ENCODE measurements around the gene OXCT1. TPM values are rescaled to one million over a fixed set of nuclear protein-coding genes. Genes with fewer than 3 reads are reported as not detected.

OXCT1 gene
- total and polyA plus RNA-seq, 2 of the 4 experiments (the other 2 are of a cell fraction): 14.2 to 16.3 TPM

GRCh38 chr5:41683181-41683580, 187.0 kb downstream of the OXCT1 start:
- no peak for ATAC-seq (ENCODE audit: low read depth)
- no peaks in the 10 kb centered on the region for H4K20me1 ChIP-seq (ENCODE audit: insufficient read depth, low read length)
- intact Hi-C loops (cut with micrococcal nuclease): no loop called here
- H3K4me3 ChIP-seq (ENCODE audit: insufficient read depth, low read depth, low read length): no peak overlapping the region
- no peaks in the 10 kb centered on the region for H3K9me3 ChIP-seq (ENCODE audit: control insufficient read depth, insufficient read depth, low read length)
- H2BK120ac ChIP-seq (ENCODE audit: low read depth, low read length): no peak overlapping the region
- no peak overlapping the region for H3K9ac ChIP-seq (ENCODE audit: low read depth, low read length)
- H3K27me3 ChIP-seq (ENCODE audit: control insufficient read depth, insufficient read depth, low read length): no peaks in the 10 kb centered on the region; the same call in none of the 2 replicates
- 50% methylated on average over 2 of the region's 3 CpGs; no CpG with 5 or more reads in 1 of the 2 experiments for WGBS, 2 experiments (ENCODE audit: extremely low coverage in 2 of 2, insufficient read length in 1 of 2)
- no peak overlapping the region for H3K56ac ChIP-seq (ENCODE audit: extremely low read depth, insufficient read depth, low read length)
- ChIA-PET CTCF (no interaction called here), POLR2A (ENCODE audit: unreplicated experiment) (no interaction called here)
- no peak overlapping the region for H2AK9ac ChIP-seq (replicated peaks; ENCODE audit: low read depth, low read length, poor library complexity)
- H3K9me1 ChIP-seq (ENCODE audit: insufficient read depth, low read length): no peaks in the 10 kb centered on the region
- H2AFZ ChIP-seq (replicated peaks; ENCODE audit: low read length, poor library complexity): no peak overlapping the region
- H3K4ac ChIP-seq (ENCODE audit: low read depth, low read length): no peak overlapping the region
- H2BK5ac ChIP-seq (ENCODE audit: low read depth, low read length, poor library complexity, severe bottlenecking): no peak overlapping the region
- no peak overlapping the region for H4K5ac ChIP-seq (ENCODE audit: low read depth, low read length)
- H3K14ac ChIP-seq (replicated peaks; ENCODE audit: low read depth, low read length): no peak overlapping the region
- H4K8ac ChIP-seq (ENCODE audit: low read depth in 2 of 2, low read length in 2 of 2): no peak overlapping the region
- no peak overlapping the region for H3K4me2 ChIP-seq (ENCODE audit: low read depth, low read length)
- no peaks in the 10 kb centered on the region for H3K4me1 ChIP-seq (ENCODE audit: control insufficient read depth, insufficient read depth, low read length)
- H3K23ac ChIP-seq (ENCODE audit: low read depth, low read length): no peak overlapping the region
- dilution Hi-C loops (cut with HindIII; ENCODE audit: low sequenced_read_pairs, unreplicated experiment): no loop called here
- H4K91ac ChIP-seq (ENCODE audit: insufficient read depth, low read depth, low read length): no peak overlapping the region
- H3K27ac ChIP-seq (ENCODE audit: insufficient read depth, low read length): no peak overlapping the region
- no peak overlapping the region for H2AK5ac ChIP-seq (ENCODE audit: low read depth, low read length)
- TF ChIP-seq FOS (IDR thresholded peaks at IDR 0.05; ENCODE audit: low read depth, low read length) (no peak), POLR2A (IDR thresholded peaks at IDR 0.05; ENCODE audit: low read depth, low read length) (no peak), RFX5 (IDR thresholded peaks at IDR 0.05; ENCODE audit: low read depth, low read length) (no peak), ELK1 (IDR thresholded peaks at IDR 0.05; ENCODE audit: borderline replicate concordance, low read depth, low read length) (no peak), NFE2L2 (IDR thresholded peaks at IDR 0.05; ENCODE audit: low read depth, low read length) (no peak), CHD1 (IDR thresholded peaks at IDR 0.05; ENCODE audit: low read depth, low read length) (no peak), BHLHE40 (IDR thresholded peaks at IDR 0.05; ENCODE audit: low read depth, low read length) (no peak), RAD21 (IDR thresholded peaks at IDR 0.05; ENCODE audit: low read length) (no peak), USF2 (IDR thresholded peaks at IDR 0.05; ENCODE audit: low read depth, low read length) (no peak), CTCF (conservative IDR thresholded peaks at IDR 0.05; ENCODE audit: low read depth, low read length) (no peak), CEBPB (IDR thresholded peaks at IDR 0.05; ENCODE audit: low read depth, low read length) (no peak), RCOR1 (IDR thresholded peaks at IDR 0.05; ENCODE audit: insufficient replicate concordance, low read length) (no peak), MAZ (IDR thresholded peaks at IDR 0.05; ENCODE audit: borderline replicate concordance, low read depth, low read length) (no peak), MAFK (IDR thresholded peaks at IDR 0.05; ENCODE audit: low read depth, low read length) (no peak), MXI1 (IDR thresholded peaks at IDR 0.05; ENCODE audit: borderline replicate concordance, low read depth, low read length) (no peak), SMC3 (IDR thresholded peaks at IDR 0.05; ENCODE audit: low read depth, low read length) (no peak)
- H3K18ac ChIP-seq (ENCODE audit: low read depth, low read length): no peak overlapping the region
- no peak for DNase-seq
- no TSS peak for BruUV-seq (replicated peaks)
- H2BK20ac ChIP-seq (ENCODE audit: low read depth, low read length): no peak overlapping the region
- in situ Hi-C loops (cut with MboI; ENCODE audit: low sequenced_read_pairs): loop anchor here (25.0 kb wide), 1 partner anchor 379 kb away; no protein-coding TSS in a partner anchor
- no peaks in the 10 kb centered on the region for H3K79me1 ChIP-seq (ENCODE audit: low read depth in 1 of 2, low read length in 2 of 2)
- no peaks in the 10 kb centered on the region for H3K36me3 ChIP-seq (ENCODE audit: control insufficient read depth, insufficient read depth, low read length)
- no peak overlapping the region for H2BK15ac ChIP-seq (ENCODE audit: low read depth, low read length)
